Ovary (tissue), 9 donors: ENCODE measurements around the gene VPS18. TPM values are rescaled to one million over a fixed set of nuclear protein-coding genes. Genes with fewer than 3 reads are reported as not detected.

Experiments
- DNase-seq, 5 donors: peaks; one replicate each; pipeline ENCODE4 v3.0.0-alpha.2; 2019 to 2020
- H3K27ac ChIP-seq, 2 donors: fragments of 200-600 bp; one replicate each; pipeline versions ENCODE4 v1.5.1 to v1.8.0; 2019 to 2022
- H3K27me3 ChIP-seq: fragments of 200-600 bp; one replicate; pipeline ENCODE4 v1.8.0; 2022
- H3K36me3 ChIP-seq: fragments of 200-600 bp; sonication (generic); one replicate; pipeline ENCODE4 v1.5.1; 2019
- H3K4me1 ChIP-seq: one replicate; pipeline ENCODE4 v1.8.1; 2013; ENCODE audit warnings: mild to moderate bottlenecking, moderate library complexity; ENCODE audit not compliant: insufficient read depth
- H3K4me3 ChIP-seq: fragments of 200-600 bp; sonication (generic); one replicate; pipeline ENCODE4 v1.5.1; 2017
- H3K9me3 ChIP-seq, 2 donors: fragments of 200-600 bp in 1 of 2; sonication (generic) in 1 of 2; one replicate each; pipeline versions ENCODE4 v1.5.1 to v1.8.1; 2013 to 2019; ENCODE audit warnings: mild to moderate bottlenecking in 1 of 2, moderate library complexity in 1 of 2
- EP300 ChIP-seq: sonication (generic); formaldehyde crosslinking; IDR thresholded peaks from one replicate; pipeline ENCODE4 v1.6.1; 2017; ENCODE audit warnings: antibody characterized with exemption
- POLR2A ChIP-seq: fragments of 450-650 bp; IDR thresholded peaks from one replicate; pipeline ENCODE4 v1.6.1; 2017; ENCODE audit warnings: antibody characterized with exemption, mild to moderate bottlenecking, moderate library complexity
- WGBS, 3 donors: extraction: QIAGEN DNeasy Blood & Tissue Kit in 1 of 3; methylation state at CpG; one replicate each; pipeline versions ENCODE4 v1.1.5 to v1.1.7; 2013 to 2017; 5-methylcytosine and 5-hydroxymethylcytosine counted together
- intact Hi-C, 4 donors: fragments of 100-400 bp; cut with DNase I; formaldehyde crosslinking; loops; one replicate each; pipeline versions ENCODE4 v1.11.0 to v1.15.1; 2022 to 2023
- polyA plus RNA-seq, 2 donors: library from polyadenylated mRNA; stranded (reverse); fragments of 200-250 nt in 1 of 2; fragments of 350-450 nt in 1 of 2; fragmentation: Illumina TruSeq in 1 of 2; extraction: RNeasy Lipid Tissue Mini Kit (QIAGEN cat#74804) in 1 of 2; gene quantifications; one replicate each; pipeline ENCODE4 v1.2.3, GENCODE V29; 2013 to 2014
- total RNA-seq, 7 donors: library from RNA; depleted of rRNA in 2 of 7; stranded (reverse); fragments of >200 nt in 2 of 7; fragmentation: NEBNext Ultra II Directional in 3 of 7; extraction: Animal tissue kit (Norgen Biotek cat#: 25700) in 3 of 7; gene quantifications; one replicate each; pipeline versions ENCODE4 v1.1.0 to v1.2.4, GENCODE V29; 2016 to 2023
- TF ChIP-seq, protein P1 (sequence below), 3 donors: fragments of 450-650 bp in 2 of 3; fragments of 200-600 bp in 1 of 3; IDR thresholded peaks; one replicate each; pipeline versions ENCODE4 v1.5.1 to v1.8.0; 2016 to 2022; ENCODE audit warnings: antibody characterized with exemption in 3 of 3, mild to moderate bottlenecking in 1 of 3
- donor health status: DM: no; HTN: no; CAD: no; lungs with moderate emphysema.
- donor health status: DM: no; HTN: no; CAD: no.
- donor health status: Bipolar disorder and iron deficiency.
- donor health status: DM: yes; HTN: yes; CAD: no.
- donor health status: DM: no; HTN: no; CAD: no.
- donor health status: DM: yes; HTN: yes; CAD: no.

Gene VPS18
- total and polyA plus RNA-seq, 9 donors, result 8.0 to 26.3 (median 21.1) TPM

- intact Hi-C loops, result no loop called here
- 0 to 1% (median 0%) methylated on average over 28 to 68 of the region's 68 CpGs for WGBS, 3 donors
- no peak for TF ChIP-seq POLR2A
- TF ChIP-seq, protein P1, sequence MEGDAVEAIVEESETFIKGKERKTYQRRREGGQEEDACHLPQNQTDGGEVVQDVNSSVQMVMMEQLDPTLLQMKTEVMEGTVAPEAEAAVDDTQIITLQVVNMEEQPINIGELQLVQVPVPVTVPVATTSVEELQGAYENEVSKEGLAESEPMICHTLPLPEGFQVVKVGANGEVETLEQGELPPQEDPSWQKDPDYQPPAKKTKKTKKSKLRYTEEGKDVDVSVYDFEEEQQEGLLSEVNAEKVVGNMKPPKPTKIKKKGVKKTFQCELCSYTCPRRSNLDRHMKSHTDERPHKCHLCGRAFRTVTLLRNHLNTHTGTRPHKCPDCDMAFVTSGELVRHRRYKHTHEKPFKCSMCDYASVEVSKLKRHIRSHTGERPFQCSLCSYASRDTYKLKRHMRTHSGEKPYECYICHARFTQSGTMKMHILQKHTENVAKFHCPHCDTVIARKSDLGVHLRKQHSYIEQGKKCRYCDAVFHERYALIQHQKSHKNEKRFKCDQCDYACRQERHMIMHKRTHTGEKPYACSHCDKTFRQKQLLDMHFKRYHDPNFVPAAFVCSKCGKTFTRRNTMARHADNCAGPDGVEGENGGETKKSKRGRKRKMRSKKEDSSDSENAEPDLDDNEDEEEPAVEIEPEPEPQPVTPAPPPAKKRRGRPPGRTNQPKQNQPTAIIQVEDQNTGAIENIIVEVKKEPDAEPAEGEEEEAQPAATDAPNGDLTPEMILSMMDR (IDR thresholded peaks at IDR 0.05), result no peak
- no peak for TF ChIP-seq EP300
- peak overlapping the region; percentile 40 for H3K4me3 ChIP-seq
- DNase-seq, result no peak
- H3K9me3 ChIP-seq, result no peaks in the 10 kb centered on the region
- peaks cover 4% of the 10 kb centered on the region for H3K27me3 ChIP-seq
- H3K4me1 ChIP-seq, result peaks cover 11% of the 10 kb centered on the region
- no peaks in the 10 kb centered on the region for H3K36me3 ChIP-seq
- H3K27ac ChIP-seq, result no peak overlapping the region
Observed at GRCh38 chr15:40927873-40928806, 33.9 kb downstream of the VPS18 start.

DNA sequence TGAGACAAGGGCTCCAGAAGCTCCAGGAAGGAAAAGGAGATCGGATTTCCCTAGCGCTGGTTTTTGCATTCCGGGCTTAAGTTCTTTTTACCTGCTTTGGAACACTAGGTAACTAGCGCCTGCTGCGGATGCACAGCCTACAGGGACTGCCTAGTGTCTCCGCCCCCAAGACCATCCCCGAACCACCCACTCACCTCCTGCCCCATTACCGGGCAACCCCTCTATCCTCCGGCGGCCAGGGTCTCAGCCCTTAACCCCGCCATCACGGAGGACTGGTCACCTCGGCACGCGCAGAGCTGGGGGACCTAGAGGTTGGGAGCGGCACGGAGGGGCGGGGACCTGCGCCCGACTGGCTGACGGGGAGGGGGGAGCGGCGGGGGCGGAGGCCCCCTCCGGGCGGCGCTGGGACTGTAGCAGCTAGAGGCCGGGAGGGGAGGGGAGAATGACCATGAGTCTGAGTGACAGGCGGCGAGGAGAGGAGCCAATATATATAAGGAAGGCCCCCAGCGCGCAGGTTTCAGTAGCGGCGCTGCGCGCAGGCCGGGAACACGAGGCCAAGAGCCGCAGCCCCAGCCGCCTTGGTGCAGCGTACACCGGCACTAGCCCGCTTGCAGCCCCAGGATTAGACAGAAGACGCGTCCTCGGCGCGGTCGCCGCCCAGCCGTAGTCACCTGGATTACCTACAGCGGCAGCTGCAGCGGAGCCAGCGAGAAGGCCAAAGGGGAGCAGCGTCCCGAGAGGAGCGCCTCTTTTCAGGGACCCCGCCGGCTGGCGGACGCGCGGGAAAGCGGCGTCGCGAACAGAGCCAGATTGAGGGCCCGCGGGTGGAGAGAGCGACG, 34.8 kb downstream of the VPS18 start, which contains the start of gene DLL4:
Gene DLL4 (plus strand): TSS at position 520 of the 839 bp plus-strand sequence. CDS start 329 bp downstream, outside the sequence.
- intact Hi-C loops, result no loop called here
- peaks cover 4% of the 10 kb centered on the region for H3K27me3 ChIP-seq
- 1% methylated on average over 56 to 71 of the region's 71 CpGs for WGBS, 3 donors
- TF ChIP-seq POLR2A, result peak; percentile 17
- TF ChIP-seq, protein P1 (IDR thresholded peaks at IDR 0.05), result no peak
- H3K27ac ChIP-seq, result no peak within 1 kb of the TSS
- peaks cover 11% of the 10 kb centered on the region for H3K4me1 ChIP-seq
- H3K9me3 ChIP-seq, result no peaks in the 10 kb centered on the region
- DNase-seq, result peak in 2 of 5 donors; percentile 48 to 52
- no peaks in the 10 kb centered on the region for H3K36me3 ChIP-seq
- peak within 1 kb of the TSS; percentile 40 for H3K4me3 ChIP-seq

- intact Hi-C loops, result no loop called here
- Histone ChIP-seq H3K4me1 (peaks cover 11% of the 10 kb centered on the region), H3K4me3 (peak overlapping the region; percentile 40), H3K27me3 (peaks cover 4% of the 10 kb centered on the region), H3K27ac (no peak overlapping the region), H3K9me3 (no peaks in the 10 kb centered on the region), H3K36me3 (no peaks in the 10 kb centered on the region)
- TF ChIP-seq POLR2A, result no peak
- no peak for TF ChIP-seq EP300
- TF ChIP-seq, protein P1 (IDR thresholded peaks at IDR 0.05), result no peak
- 0 to 1% (median 1%) methylated on average over 56 of the region's 56 CpGs for WGBS, 3 donors
- peak in 2 of 5 donors; percentile 31 to 62 for DNase-seq
Observed at GRCh38 chr15:40929660-40930429, 35.6 kb downstream of the VPS18 start.
